Measurements from ENCODE around the gene NEU1.

DNA sequence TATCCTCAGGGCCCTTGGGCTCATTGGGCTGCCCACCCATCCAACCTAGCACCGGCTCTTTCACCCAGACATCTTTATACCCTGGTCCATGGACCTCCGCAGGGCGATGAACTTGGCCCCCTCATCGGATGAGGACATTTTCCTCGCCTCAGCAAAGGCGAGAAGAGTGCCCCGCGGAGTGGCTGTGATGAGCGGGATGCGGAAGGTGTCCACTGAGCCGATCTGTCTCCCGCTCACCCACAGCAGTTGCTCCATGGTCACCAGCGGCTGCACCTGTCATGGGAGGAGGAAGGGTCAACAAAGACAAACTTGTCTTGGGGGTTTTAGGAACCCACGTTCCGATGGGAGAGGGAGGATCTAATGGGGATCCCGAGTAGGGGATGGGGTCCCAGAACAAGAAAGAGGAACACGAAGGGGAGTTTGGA, 690 bp downstream of the NEU1 start:
- TF ChIP-seq, protein P1, sequence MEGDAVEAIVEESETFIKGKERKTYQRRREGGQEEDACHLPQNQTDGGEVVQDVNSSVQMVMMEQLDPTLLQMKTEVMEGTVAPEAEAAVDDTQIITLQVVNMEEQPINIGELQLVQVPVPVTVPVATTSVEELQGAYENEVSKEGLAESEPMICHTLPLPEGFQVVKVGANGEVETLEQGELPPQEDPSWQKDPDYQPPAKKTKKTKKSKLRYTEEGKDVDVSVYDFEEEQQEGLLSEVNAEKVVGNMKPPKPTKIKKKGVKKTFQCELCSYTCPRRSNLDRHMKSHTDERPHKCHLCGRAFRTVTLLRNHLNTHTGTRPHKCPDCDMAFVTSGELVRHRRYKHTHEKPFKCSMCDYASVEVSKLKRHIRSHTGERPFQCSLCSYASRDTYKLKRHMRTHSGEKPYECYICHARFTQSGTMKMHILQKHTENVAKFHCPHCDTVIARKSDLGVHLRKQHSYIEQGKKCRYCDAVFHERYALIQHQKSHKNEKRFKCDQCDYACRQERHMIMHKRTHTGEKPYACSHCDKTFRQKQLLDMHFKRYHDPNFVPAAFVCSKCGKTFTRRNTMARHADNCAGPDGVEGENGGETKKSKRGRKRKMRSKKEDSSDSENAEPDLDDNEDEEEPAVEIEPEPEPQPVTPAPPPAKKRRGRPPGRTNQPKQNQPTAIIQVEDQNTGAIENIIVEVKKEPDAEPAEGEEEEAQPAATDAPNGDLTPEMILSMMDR (conservative IDR thresholded peaks at IDR 0.05; ENCODE audit: low read length): no peak
- TF ChIP-seq EZH2phosphoT487 (IDR thresholded peaks at IDR 0.05; ENCODE audit: borderline replicate concordance): no peak

All from Loucy (cell line).